ENCODE results near the gene ADRM1.

ADRM1 gene

DNA sequence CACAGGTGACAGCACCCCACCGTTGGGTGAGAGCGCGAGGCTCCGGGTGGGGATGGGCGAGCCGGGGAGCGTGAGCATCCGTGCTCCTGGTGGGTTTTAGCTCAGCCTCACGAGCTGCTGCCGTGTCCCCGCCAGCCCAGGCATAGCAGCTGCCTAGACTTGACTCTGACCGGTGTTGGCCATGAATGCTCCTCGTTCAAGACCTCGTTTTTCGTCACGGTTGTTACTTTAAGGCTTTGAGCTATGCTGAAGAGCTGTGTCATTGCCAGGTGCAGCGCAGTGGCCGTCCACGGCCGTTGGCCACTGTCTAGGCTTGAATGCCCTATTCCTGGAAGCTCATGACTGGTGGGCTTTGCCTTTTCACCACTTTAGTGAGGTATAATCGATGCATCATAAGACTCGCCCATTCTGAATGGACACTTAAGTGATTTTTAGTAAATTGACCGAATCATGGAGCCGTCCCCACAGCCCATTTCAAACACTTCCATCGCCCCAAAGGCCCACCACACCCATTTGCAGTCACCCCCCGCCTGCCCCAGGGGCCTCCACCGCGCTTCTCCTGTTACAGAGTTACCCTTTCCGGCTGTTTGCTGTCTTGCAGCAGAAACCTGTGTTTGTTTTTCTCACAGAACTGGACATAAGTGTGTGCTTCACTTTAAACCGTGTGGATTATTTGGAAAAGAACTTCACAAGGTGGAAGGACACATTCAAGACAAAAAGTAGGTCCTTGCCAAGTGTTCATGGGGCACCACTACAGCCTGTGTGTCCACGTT, 21.4 kb upstream of the ADRM1 start:
- no peak for DNase-seq

- DNase-seq: no peak
Measured at GRCh38 chr20:62282103-62282502, 20.7 kb upstream of the ADRM1 start.

DNA sequence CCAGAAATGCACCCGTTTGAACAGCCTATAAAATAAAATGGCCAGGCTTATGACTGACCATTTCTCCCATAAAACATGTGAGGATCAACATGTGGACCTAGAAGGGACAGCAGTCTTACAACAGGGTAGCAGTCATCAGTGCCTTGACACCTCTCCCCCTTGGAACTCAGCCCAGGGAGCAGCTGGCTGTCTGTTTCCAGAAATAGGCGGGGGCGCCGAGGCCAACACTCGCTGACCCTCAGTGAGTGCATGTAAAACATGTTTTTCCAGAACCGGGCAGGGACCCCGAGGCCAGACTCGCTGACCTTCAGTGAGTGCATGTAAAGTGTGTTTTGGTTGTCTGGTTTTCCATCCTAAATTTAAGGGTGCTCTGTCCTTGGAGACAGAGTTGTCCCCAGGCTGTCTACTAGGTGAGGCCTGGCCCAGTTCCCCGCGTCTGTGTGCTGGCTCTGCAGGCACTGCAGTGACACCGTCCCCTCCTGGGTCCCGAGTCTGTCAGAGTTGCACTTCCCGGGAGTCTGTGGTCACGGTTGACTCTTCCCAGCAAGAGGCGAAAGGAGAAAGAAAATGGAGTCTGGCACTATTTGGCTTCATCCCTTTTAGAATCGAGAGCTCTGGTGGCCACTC, 19.8 kb upstream of the ADRM1 start:
- DNase-seq: no peak

GRCh38 chr20:62284448-62284847, 18.3 kb upstream of the ADRM1 start:
- no peak for DNase-seq

GRCh38 chr20:62285151-62285550, 17.6 kb upstream of the ADRM1 start:
- no peak for DNase-seq

DNA sequence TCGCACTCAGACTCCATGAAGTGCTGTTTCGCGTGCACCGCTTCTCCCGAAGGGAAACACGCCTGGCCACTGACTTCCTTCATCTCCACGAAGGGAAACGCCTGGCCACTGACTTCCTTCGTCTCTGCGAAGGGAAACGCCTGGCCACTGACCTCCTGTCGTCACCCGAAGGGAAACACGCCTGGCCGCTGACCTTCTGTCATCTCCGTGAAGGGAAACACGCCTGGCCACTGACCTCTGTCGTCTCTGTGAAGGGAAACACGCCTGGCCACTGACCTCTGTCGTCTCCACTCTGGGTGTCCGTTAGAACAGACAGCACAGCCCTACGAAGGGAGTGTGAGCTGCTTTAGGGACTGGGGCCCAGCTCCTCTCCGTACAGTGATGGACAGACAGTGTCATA, 17.1 kb upstream of the ADRM1 start:
- no peak for DNase-seq

GRCh38 chr20:62286493-62287064, 16.2 kb upstream of the ADRM1 start:
- no peak for DNase-seq

DNA sequence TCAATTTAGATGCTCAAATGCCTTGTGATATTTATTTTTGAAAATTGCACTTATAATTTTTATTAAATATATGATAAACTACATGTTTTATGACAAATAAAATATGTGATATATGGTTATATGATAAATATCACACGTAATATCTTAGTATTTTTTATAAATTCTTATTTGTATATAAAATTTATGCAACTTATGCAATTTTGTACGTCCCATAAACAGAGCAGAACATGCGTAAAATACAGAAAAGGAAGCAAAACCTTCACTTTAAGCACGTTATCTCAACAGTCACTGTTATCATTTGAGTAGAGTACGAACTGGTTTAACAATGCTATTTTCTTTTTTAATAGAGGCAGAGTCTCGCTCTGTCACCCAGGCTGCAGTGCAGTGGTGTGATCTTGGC, 15.7 kb upstream of the ADRM1 start:
- no peak for DNase-seq

DNA sequence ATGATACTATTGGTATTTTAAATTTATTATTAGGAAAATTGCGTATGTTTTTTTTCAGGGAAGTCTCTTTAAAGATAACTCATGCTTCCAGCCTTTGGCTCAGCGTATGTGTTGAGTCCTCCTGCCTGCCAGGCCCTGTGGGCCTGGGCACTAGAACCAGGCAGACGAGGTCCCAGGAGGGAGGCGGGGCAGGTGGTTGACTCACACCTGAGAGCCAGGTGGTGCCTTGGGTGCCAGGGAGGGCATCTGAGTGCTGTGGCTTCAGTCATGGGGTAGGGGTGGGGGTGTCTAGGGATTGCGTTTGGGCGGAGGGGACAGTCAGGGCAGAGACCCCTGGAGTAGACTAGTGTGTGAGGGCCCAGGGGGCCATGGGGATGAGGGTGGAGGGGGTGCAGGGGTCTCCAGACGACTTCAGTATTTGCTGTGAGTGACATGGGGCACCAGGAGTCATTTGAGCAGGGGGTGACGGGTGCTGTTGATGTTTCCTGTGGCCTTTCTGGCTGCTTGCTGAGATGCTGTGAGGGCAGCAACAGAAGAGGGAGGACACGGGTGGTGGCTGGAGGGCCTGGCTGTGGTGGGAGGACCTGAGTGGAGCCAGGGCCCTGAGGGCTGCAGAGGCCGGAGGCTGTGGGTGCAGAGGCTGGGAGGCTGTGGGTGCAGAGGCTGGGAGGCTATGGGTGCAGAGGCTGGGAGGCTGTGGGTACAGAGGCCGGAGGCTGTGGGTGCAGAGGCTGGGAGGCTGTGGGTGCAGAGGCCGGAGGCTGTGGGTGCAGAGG, 14.8 kb upstream of the ADRM1 start:
- no peak for DNase-seq

GRCh38 chr20:62288535-62289105, 14.2 kb upstream of the ADRM1 start:
- no peak for DNase-seq

DNA sequence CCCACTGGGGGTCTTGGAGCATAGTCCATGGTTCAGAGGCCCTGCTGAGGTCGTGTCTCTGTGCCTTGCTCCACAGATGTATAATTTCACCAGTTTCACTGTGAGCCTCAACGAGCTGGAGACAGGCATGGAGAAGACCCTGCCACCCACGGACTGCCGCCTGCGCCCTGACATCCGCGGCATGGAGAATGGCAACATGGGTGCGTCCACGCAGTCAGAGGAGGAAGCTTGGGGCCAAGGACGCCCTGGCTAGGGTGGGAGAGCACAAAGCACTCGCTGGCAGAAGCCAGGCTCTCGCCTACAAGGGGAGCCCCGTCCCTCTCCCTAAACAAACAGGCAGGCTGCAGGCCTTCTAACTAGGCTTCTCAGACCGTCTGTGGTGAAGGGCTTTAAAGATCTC, 13.7 kb upstream of the ADRM1 start:
- no peak for DNase-seq

- DNase-seq: no peak
Measured at GRCh38 chr20:62289898-62290297, 12.9 kb upstream of the ADRM1 start.

- no peak for DNase-seq
Measured at GRCh38 chr20:62291251-62292066, 11.3 kb upstream of the ADRM1 start.

GRCh38 chr20:62292108-62292507, 10.7 kb upstream of the ADRM1 start:
- no peak for DNase-seq

DNA sequence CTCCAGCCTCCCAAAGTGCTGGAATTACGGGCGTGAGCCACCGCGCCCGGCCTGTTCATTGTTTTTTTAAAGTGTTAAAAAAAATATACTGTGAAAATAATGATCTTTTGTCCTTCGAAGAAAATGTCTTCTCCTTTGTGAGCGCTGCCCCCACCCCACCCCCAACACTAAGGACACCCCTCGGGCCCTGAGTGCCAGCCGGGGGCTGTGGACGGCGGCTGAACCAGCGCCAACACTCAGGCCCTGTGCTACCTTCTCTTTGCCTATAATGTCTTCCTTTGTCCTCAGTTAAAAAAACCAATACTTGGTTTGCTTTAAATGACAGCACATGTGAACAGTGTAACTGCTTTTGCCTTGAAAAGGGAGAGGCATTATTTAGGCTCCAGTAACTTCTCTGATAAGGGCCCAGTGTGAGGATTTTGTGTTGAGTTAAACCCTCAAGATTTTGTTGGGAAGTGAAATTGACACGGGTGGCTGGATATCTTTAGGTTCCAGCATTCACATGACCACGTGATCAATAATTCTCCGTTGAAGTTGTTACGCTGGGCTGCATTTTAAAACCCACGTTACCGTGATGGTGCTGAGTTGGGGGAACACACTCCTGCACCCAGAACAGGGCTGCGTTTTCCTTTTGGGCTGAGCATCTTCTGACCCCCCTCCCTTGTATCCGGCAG, 9.5 kb upstream of the ADRM1 start:
- no peak for DNase-seq

GRCh38 chr20:62293946-62294345, 8.9 kb upstream of the ADRM1 start:
- no peak for DNase-seq

GRCh38 chr20:62294516-62294915, 8.3 kb upstream of the ADRM1 start:
- DNase-seq: no peak

- no peak for DNase-seq
Measured at GRCh38 chr20:62296724-62297448, 5.9 kb upstream of the ADRM1 start.

DNA sequence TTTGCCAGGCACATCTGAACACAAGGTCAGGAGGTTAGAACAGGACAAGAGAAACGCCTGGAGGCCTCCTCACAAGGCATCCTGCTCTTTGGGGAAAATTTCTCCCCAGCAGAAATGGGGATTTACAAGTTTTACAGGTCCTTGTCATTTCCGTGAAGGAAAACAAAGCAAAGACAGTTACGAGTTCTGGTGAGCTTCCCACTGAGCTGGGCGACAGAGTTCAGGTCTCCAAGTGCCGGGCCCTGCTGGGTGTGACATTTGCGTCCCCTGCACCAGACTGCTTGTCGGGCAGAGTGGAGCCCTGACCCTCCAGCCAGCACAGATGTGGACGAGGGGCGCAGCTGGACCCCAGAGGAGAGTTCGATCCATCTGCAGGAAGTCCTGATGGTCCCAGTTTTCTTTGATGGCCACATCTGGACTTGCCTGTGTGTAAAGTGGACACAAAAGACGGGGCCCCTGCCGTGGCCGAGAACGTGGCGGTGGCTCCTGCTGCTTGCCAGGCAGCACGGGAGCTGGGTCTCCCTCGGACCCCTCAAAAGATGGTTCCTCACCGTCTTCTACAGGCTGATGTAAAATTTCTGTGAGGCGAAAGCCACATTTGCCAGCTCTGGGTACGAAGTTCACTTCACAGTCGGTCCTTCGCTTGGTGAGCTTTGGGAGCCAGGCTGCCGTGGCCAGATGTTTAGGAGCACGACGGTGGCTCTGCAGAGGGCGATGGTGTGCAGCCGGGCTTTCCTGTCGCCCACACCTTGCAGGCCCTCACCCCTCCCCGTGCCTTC, 5.2 kb upstream of the ADRM1 start:
- DNase-seq: no peak

DNA sequence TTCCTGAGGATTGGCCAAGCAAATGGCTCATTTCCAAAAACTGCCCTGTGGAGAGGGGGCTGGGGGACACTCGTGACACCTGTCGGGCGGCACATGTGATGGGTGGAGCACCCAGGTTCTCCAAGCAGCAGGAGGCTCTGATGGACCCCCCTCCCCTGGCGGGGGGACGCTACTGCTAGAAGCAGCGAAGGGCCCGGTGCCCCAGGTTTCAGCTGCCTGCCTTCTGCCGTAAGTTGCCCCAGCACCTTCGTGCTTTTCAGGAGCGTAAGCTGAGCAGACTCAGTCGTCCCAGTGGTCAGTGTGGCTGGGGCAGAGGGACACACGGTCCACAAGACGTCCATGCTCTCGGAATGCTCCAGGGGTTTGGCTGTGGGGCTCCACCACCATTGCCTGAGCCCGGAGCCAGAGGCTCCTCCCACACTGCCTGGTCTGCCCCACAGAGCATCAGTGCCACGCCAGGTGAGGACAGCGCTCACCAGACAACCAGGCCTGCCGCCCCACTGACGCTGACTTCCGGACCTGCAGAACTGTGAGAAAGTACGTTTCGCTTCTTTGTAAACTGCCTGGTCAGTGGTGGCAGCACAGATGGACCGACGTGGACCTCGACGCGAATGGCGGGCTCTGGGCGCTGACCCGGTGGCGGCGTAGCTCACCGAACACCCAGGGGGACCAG, 4.1 kb upstream of the ADRM1 start:
- no peak for DNase-seq

Data from activated CD4-positive, alpha-beta T cell treated with anti-CD3 and anti-CD28 coated beads, Interleukin-10, Interleukin-2, amounts not matched to agents 100 ng/mL and 50 ng/mL, durations not matched to agents 16 hours and 8 hours (primary cell).